Suppressor macrophage treated with lipopolysaccharide for 4 hours (primary cell): ENCODE results near the gene COQ2.
"Not testable (repeated sequence)": the region's sequence is repeated elsewhere in the genome, so short reads cannot be mapped to it uniquely, and the experiment has no call there.

ENCODE experiments used
- DNase-seq: peaks from one replicate; pipeline ENCODE4 v3.0.0-alpha.2; 2020

COQ2 gene

DNA sequence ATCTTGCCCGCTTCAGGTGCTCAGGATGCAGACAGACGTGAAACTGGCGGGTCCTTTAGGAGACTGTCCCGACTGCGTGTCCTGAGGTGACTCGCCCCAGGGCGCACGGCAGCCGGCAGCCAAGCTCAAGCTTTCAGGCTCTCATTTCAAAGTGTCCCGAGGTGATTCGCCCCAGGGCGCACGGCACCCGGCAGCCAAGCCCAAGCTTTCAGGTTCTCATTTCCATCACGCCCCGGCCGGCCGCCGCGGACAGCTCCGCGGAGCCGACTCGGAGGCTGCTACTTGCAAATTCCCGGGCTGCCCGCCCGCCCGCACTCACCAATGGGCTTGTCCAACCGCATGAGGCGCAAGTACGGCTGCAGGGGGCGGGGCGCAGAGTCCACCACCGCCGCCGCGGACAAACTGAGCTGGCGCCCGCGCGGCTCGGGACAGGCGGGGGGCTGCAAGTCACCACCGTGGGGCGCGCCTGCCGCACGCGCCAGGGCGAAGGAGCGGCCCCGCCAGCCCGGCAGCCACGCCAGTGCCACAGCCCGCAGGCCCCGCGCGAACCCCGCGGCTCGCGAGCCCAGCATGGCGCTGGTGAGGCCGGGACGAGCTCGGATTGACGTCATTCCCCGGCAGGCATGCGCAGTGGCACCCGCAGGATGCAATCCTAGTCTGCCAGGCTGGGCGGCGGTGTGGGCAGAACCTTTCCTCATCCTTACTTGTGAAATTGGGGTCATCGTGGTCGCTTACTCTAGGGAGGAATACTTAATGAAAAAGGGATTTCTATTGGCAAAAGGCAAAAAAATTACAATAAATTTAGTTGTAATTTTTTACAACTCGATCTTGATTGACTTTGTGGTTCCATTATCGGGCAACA, at the start of gene COQ2:
Gene COQ2, minus strand, starts transcription at position 606 of the 862 bp plus-strand sequence. Its CDS starts 34 bp downstream, at position 572.
- peak; percentile 98 for DNase-seq

DNA sequence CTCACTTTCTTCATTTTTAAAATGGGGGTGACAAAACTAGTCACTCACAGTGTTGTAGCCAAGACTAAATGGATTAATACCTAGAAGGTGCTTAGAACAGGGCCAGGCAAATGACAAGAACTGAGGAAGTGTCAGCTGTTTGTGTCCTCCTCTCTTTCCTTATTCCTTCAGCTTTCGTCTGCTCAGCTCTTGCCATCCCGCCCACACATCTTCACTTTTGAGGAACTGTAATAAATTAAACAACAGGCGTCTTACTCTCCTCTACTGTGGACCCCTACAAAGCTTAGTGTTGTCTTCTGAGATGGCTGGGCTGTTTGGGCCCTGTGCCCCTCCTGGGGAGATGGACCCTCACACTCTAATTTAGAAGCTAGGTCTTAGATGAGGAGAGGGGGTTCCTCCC, 47.4 kb upstream of the COQ2 start:
- peak; percentile 80 for DNase-seq

GRCh38 chr4:83329521-83330110, 45.0 kb upstream of the COQ2 start:
- peak; percentile 83 for DNase-seq

- peak; percentile 51 for DNase-seq
Observed at GRCh38 chr4:83328521-83329187, 44.1 kb upstream of the COQ2 start.

DNA sequence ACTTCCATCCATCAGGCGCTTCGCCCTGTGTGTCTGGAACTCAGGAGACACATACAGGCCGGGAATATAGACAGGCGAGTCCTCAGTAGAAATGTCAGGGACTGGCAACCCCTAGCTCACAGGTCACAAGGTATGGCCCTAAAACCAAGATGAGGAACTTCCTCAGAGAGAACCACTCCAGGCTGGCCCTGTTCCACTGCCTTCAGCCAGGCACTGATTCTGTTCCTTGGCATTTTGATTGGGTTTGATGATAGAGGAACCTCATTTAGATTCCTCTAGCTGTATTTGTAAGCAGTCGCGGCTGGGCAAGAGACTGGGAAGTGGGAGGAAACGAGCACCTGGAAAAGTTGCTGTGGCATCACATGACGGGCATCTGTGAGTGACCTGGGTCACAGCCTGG, 41.9 kb upstream of the COQ2 start:
- DNase-seq = no peak

DNA sequence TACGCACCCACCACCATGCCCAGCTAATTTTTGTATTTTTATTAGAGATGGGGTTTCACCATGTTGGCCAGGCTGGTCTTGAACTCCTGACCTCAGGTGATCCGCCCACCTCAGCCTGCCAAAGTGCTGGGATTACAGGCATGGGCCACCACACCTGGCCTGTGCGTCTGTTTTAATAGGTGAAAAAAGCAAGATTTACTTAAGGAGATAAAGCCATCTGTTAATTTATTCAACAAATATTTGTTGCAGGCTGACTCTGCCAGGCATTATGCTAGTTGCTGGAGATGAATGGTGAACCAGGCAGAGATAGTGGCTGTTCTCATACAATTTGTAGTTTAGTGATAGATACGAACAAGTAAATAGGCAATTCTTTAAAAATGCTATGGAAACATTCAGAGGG, 40.7 kb upstream of the COQ2 start:
- not testable (repeated sequence) for DNase-seq

DNA sequence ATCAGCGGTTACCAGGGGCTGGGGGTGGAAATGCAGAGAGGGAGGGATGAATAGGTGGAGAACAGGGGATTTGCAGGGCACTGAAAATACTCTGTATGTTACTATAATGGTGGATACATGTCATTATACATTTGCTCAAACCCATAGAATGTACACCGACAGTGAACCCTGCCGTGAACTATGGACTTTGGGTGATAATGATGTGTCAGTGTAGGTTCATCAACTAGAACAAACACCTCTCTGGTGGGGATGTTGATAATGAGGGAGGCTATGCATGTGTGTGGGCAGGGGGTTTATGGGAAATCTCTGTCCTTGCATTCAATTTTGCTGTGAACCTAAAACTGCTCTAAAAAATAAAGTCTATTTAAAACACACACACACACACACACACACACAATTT, 38.5 kb upstream of the COQ2 start:
- no peak for DNase-seq

GRCh38 chr4:83320548-83320947, 36.0 kb upstream of the COQ2 start:
- peak; percentile 98 for DNase-seq

GRCh38 chr4:83318666-83319065, 34.1 kb upstream of the COQ2 start:
- DNase-seq = peak; percentile 42

- DNase-seq = no peak
Observed at GRCh38 chr4:83317671-83318070, 33.1 kb upstream of the COQ2 start.

DNA sequence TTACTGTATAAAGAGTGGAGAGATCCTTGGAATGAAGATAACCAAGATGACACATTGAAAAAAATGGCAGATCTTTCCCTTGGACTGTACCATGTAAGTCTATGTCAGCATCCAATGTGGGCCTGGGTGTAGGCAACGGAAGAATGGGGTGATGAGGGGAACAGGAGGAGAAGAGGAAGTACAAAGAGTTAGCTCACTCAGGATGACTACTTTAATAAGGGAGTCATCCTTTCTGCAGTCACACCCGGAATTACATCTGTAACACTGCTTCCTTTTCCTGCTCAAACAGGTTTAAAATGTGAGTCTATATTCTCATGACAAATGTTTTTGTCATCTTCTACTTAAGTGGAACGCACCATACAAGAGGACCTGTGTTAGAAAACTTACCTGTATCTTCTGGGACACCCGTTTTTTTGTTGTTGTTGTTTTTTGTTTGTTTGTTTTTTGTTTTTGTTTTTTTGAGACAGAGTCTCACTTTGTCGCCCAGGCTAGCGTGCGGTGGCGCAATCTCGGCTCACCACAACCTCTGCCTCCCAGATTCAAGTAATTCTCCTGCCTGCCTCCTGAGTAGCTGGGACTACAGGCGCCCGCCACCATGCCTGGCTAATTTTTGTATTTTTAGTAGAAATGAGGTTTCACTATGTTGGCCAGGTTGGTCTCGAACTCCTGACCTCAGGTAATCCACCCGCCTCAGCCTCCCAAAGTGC, 32.0 kb upstream of the COQ2 start:
- peak; percentile 87 for DNase-seq

DNA sequence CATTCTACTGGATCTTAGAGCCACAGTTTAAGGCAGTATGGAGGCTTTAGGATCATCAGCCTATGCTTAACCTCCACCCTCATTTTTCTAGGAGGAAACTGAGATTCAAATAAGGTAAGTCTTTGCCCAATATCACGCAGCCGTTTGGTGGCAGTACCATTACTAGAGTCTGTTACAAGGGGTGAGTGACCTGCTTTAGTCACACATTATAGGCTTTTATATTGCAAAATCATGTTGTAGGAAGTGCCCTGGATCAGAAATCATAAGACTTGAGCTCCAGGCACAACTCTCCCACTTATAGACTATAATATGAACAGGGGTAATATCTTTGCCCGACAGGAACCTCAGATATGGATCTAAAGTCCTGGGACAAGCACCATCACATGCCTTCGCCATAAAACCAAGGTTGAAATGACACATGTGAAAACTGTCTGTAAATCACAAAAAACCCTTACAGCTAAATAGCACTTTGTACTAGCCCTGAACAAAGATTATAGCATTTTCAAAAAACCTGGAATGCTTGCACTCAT, 30.8 kb upstream of the COQ2 start:
- DNase-seq = peak; percentile 50

DNA sequence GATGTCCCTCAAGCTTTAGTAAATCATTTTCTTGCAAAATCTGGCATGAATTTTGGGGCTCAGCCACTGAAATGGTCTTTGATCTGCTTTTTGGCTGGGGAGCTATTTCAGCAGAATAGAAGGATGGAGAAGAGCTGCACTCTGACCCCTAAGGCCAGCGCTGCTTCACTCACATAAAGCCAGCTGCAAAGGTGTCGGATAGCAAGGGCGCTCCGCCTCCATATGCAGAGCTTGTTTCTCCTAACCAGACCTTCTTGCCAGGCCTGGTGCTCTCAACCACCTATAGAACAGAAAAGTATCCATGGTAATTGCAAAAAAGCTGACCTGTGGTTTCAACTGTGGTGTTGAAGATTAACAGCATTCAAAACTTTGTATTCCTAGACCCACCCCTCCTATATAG, 24.1 kb upstream of the COQ2 start:
- no peak for DNase-seq

DNA sequence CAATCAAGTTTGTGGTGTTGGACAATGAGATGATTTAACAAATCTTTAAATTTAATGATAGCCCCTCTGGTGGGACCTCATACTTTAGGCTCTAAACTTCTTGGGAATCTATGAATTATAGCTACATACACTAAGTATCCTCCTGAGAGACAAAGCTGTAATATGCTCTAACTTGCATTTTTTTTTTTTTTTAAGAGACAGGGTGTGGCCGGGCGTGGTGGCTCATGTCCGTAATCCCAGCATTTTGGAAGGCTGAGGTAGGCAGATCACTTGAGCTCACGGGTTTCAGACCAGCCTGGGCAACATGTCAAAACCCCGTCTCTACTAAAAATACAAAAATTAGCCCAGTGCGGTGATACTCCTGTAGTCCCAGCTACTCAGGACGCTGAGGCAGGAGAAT, 23.3 kb upstream of the COQ2 start:
- DNase-seq = no peak

- no peak for DNase-seq
Observed at GRCh38 chr4:83305187-83305586, 20.6 kb upstream of the COQ2 start.

DNA sequence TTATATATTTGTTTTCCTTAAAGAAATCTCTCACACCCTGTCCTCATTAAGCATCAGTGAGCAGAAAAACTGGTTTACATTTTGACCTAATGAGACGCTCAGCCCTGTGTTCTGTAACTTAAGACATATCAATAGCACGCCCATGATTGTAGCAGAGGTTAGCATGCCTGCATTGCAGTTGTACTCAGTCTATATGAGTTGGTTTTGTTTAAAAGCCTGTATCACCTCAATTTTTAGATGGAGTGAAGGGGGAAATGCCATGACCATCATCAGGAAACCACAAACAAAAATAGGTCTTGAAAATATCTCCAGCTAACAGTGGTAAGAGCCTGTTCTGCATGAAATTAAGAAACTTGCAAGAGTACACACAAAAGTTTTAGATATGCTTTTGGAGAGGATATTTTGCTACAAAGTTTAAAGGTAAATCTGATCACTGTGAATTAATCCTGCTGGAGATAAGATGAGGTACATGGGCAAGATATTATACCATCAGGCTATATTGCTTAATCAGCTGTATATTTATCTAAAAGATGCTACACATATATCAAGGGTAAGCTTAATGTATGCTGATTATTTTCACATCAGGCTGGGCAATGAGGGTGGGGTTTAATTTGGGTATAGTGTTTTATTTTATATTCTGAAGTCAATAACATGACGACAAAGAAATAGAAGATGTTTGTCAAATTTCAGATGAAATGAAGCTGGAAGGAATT, 13.1 kb upstream of the COQ2 start:
- no peak for DNase-seq

DNA sequence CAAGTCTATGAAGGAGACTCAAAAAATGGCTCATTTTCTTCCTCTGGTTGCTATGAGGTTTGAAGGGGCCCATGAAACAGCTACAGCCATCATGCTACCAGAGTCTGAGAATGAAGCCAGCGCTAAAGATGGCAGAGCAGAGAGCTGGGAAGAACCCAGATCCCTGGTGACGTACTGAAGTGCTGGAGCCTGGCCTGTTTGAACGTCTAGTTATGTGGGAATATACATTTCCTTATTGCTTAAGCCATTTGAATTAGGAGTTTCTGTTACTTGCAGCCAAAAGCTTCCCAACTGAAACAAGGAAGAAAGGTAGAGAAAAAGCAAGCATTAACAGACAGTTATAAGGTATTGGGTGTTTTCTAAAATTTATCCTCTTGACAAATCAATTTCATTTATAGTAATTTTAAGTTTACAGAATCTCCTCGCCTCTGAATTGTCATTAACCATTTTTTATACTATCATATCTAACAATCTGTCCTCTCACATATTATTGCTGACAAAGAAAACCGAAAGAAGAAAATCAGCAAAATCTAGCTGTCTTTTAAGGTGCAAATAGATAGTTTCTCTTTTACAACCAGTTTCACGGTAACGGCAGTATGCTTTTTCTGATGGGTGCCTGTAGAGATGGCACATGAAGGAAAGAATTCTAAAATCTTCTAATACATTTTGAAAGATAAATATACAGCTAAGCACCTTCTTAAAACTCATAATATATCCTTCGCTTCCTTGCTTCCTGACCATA, 8.9 kb upstream of the COQ2 start:
- DNase-seq = no peak

DNA sequence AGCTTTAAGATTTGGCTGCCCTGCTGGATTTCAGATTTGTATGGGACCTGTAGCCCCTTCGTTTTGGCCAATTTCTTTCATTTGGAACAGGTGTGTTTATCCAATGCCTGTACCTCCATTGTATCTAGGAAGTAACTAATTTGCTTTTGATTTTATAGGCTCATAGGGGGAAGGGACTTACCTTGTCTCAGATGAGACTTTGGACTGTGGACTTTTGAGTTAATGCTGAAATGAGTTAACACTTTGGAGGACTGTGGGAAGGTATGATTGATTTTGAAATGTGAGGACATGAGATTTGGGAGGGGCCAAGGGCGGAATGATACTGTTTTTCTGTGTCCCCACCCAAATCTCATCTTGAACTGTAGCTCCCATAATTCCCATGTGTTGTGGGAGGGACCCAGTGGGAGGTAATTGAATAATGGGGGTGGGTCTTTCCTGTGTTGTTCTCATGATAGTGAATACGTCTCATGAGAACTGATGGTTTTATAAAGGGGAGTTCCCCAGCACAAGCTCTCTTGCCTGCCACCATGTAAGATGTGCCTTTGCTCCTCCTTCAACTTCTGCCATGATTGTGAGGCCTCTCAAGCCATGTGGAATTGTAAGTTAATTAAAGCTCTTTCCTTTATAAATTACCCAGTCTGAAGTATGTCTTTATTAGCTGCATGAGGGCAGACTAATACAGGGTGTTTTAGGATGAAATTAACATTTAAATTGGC, 5.6 kb upstream of the COQ2 start:
- not testable (repeated sequence) for DNase-seq

- DNase-seq = peak; percentile 29
Observed at GRCh38 chr4:83288381-83288780, 3.8 kb upstream of the COQ2 start.

GRCh38 chr4:83285055-83285407, 433 bp upstream of the COQ2 start:
- DNase-seq = peak; percentile 89

DNA sequence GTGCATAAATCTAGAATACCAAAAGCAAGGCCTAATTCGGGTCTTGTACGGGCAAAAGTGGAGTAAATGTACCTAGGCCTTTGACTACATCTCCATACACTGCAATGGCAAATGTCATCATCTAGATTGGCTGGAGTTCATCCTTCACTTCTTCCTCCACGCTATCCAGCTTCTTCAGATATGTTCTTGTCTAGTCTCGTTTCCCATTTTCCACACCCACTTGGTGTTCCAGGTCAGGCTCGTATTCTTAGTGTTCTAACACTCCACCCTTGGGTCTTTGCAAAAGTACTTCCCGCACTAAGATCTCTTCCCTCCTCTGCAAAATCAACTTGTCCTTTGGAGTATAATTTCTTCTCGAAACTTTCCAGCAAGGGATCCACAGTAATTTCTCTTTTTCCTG, 1.4 kb downstream of the COQ2 start:
- peak; percentile 46 for DNase-seq
